ENCODE data around the gene OVAAL.

- TF ChIP-seq CTCF (conservative IDR thresholded peaks at IDR 0.05) (no peak), EZH2 (IDR thresholded peaks at IDR 0.05; ENCODE audit: low read depth) (no peak)
Measured at GRCh38 chr1:180513531-180513930, 45.2 kb upstream of the OVAAL start.
